ENCODE results near the gene SERPINA1.

- no peak for TF ChIP-seq POLR2AphosphoS5 (IDR thresholded peaks at IDR 0.05; ENCODE audit: low read depth, low read length)
- no peak for TF ChIP-seq YY1 (IDR thresholded peaks at IDR 0.05; ENCODE audit: extremely low read depth, insufficient replicate concordance, low read depth, low read length)
- TF ChIP-seq CTCF (IDR thresholded peaks at IDR 0.05 in 2 of 3, conservative IDR thresholded peaks at IDR 0.05 in 1 of 3; ENCODE audit: borderline replicate concordance in 1 of 3, insufficient read depth in 1 of 3, low read depth in 2 of 3, low read length in 2 of 3): no peak
- no peak for TF ChIP-seq POLR2A (IDR thresholded peaks at IDR 0.05; ENCODE audit: borderline replicate concordance, extremely low read depth, insufficient read depth, insufficient read length)
- TF ChIP-seq RAD21 (IDR thresholded peaks at IDR 0.05; ENCODE audit: low read depth): no peak
- no peak for TF ChIP-seq EZH2phosphoT487 (IDR thresholded peaks at IDR 0.05; ENCODE audit: borderline replicate concordance)
Observed at GRCh38 chr14:94411638-94412037, 23.2 kb upstream of the SERPINA1 start.

All from HCT116 (cell line).